ENCODE data around the gene TLR4.
A peak's percentile ranks its signal among the peaks of the same experiment; 100 is the strongest.

The TLR4 gene

DNA sequence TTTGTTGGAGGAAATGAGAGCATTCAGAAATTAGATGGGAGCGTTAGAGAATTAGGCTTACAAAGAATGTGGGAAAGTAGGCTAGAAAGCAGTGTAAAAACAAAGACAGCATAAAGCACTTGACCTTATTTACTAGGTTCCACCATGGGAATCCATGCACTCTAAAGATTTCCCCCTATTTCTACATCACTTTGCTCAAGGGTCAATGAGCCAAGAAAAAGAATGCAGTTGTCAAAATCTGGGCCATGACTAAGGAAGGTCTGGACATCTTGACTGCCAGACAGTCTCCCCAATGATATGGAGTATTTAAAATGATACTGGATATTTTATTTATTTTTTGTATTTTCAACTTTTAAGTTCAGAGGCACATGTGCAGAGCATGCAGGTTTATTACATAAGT is 3.4 kb downstream of the TLR4 start:
- no peak overlapping the region for H3K4me3 ChIP-seq (ENCODE audit: severe bottlenecking)
- no peak overlapping the region for H3K27ac ChIP-seq (ENCODE audit: poor library complexity, severe bottlenecking)
- no peaks in the 10 kb centered on the region for H3K27me3 ChIP-seq (ENCODE audit: insufficient read depth, poor library complexity, severe bottlenecking)
- no peaks in the 10 kb centered on the region for H3K9me3 ChIP-seq (ENCODE audit: severe bottlenecking)
- H3K4me1 ChIP-seq (ENCODE audit: insufficient read depth, poor library complexity, severe bottlenecking), result peaks cover 18% of the 10 kb centered on the region
- DNase-seq (ENCODE audit: low spot score) (no peak), ATAC-seq (ENCODE audit: low read depth) (no peak)
- TF ChIP-seq, protein P1, sequence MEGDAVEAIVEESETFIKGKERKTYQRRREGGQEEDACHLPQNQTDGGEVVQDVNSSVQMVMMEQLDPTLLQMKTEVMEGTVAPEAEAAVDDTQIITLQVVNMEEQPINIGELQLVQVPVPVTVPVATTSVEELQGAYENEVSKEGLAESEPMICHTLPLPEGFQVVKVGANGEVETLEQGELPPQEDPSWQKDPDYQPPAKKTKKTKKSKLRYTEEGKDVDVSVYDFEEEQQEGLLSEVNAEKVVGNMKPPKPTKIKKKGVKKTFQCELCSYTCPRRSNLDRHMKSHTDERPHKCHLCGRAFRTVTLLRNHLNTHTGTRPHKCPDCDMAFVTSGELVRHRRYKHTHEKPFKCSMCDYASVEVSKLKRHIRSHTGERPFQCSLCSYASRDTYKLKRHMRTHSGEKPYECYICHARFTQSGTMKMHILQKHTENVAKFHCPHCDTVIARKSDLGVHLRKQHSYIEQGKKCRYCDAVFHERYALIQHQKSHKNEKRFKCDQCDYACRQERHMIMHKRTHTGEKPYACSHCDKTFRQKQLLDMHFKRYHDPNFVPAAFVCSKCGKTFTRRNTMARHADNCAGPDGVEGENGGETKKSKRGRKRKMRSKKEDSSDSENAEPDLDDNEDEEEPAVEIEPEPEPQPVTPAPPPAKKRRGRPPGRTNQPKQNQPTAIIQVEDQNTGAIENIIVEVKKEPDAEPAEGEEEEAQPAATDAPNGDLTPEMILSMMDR (IDR thresholded peaks at IDR 0.05; ENCODE audit: poor library complexity, severe bottlenecking), result no peak
- no peaks in the 10 kb centered on the region for H3K36me3 ChIP-seq (ENCODE audit: low read depth)

DNA sequence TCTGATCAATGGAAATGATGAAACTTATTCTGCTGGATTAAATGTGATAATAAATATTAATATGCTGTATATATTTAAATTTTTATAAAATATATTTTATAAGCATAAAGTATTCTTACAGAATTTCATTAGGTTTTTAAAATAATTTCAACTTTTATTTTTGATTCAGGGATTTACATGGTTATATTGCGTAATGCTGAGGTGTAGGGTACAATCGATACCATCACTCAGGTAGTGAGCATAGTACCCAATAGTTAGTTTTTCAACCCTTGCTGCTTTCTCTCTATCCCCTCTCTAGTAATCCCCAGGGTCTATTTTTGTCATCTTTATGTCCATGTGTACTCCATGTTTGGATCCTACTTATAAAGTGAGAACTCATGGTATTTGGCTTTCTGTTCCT is 5.7 kb downstream of the TLR4 start:
- DNase-seq (ENCODE audit: low spot score) (no peak), ATAC-seq (ENCODE audit: low read depth) (no peak)
- Histone ChIP-seq H3K9me3 (ENCODE audit: severe bottlenecking) (no peaks in the 10 kb centered on the region), H3K27ac (ENCODE audit: poor library complexity, severe bottlenecking) (no peak overlapping the region), H3K27me3 (ENCODE audit: insufficient read depth, poor library complexity, severe bottlenecking) (no peaks in the 10 kb centered on the region), H3K36me3 (ENCODE audit: low read depth) (no peaks in the 10 kb centered on the region), H3K4me1 (ENCODE audit: insufficient read depth, poor library complexity, severe bottlenecking) (no peaks in the 10 kb centered on the region), H3K4me3 (ENCODE audit: severe bottlenecking) (no peak overlapping the region)
- TF ChIP-seq, protein P1 (IDR thresholded peaks at IDR 0.05; ENCODE audit: poor library complexity, severe bottlenecking), result no peak

DNA sequence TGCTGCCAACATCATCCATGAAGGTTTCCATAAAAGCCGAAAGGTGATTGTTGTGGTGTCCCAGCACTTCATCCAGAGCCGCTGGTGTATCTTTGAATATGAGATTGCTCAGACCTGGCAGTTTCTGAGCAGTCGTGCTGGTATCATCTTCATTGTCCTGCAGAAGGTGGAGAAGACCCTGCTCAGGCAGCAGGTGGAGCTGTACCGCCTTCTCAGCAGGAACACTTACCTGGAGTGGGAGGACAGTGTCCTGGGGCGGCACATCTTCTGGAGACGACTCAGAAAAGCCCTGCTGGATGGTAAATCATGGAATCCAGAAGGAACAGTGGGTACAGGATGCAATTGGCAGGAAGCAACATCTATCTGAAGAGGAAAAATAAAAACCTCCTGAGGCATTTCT is 10.1 kb downstream of the TLR4 start:
- no peak for ATAC-seq (ENCODE audit: low read depth)
- H3K36me3 ChIP-seq (ENCODE audit: low read depth), result no peaks in the 10 kb centered on the region
- no peaks in the 10 kb centered on the region for H3K4me1 ChIP-seq (ENCODE audit: insufficient read depth, poor library complexity, severe bottlenecking)
- H3K27ac ChIP-seq (ENCODE audit: poor library complexity, severe bottlenecking), result no peak overlapping the region
- no peaks in the 10 kb centered on the region for H3K9me3 ChIP-seq (ENCODE audit: severe bottlenecking)
- H3K27me3 ChIP-seq (ENCODE audit: insufficient read depth, poor library complexity, severe bottlenecking), result no peaks in the 10 kb centered on the region
- no peak for DNase-seq (ENCODE audit: low spot score)
- TF ChIP-seq, protein P1 (IDR thresholded peaks at IDR 0.05; ENCODE audit: poor library complexity, severe bottlenecking), result peak; percentile 7
- no peak overlapping the region for H3K4me3 ChIP-seq (ENCODE audit: severe bottlenecking)

DNA sequence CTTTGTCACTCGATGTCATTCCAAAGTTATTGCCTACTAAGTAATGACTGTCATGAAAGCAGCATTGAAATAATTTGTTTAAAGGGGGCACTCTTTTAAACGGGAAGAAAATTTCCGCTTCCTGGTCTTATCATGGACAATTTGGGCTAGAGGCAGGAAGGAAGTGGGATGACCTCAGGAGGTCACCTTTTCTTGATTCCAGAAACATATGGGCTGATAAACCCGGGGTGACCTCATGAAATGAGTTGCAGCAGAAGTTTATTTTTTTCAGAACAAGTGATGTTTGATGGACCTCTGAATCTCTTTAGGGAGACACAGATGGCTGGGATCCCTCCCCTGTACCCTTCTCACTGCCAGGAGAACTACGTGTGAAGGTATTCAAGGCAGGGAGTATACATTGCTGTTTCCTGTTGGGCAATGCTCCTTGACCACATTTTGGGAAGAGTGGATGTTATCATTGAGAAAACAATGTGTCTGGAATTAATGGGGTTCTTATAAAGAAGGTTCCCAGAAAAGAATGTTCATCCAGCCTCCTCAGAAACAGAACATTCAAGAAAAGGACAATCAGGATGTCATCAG is 11.3 kb downstream of the TLR4 start:
- Histone ChIP-seq H3K36me3 (ENCODE audit: low read depth) (no peaks in the 10 kb centered on the region), H3K27me3 (ENCODE audit: insufficient read depth, poor library complexity, severe bottlenecking) (no peaks in the 10 kb centered on the region), H3K9me3 (ENCODE audit: severe bottlenecking) (no peaks in the 10 kb centered on the region), H3K4me3 (ENCODE audit: severe bottlenecking) (no peak overlapping the region), H3K4me1 (ENCODE audit: insufficient read depth, poor library complexity, severe bottlenecking) (no peaks in the 10 kb centered on the region), H3K27ac (ENCODE audit: poor library complexity, severe bottlenecking) (no peak overlapping the region)
- TF ChIP-seq, protein P1 (IDR thresholded peaks at IDR 0.05; ENCODE audit: poor library complexity, severe bottlenecking), result no peak
- no peak for ATAC-seq (ENCODE audit: low read depth)
- DNase-seq (ENCODE audit: low spot score), result no peak

DNA sequence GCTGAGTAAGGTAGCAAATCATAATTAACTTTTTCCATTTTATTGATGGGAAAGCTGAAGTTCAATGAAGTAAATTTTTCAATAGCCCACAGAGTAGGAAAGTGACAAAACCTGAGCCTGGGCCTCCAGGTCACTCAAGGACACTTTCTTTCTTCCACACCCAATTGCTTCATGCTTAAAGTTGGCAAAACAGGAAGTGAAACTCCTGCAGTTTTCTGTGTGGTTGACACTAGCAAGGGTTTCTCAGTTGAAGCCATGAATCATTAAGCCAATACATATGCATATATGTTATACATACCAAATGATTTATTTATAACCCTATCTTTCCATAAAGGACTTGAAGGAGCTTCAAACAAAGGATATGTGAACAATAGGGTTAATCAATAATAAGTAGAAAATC is 13.9 kb downstream of the TLR4 start:
- Histone ChIP-seq H3K9me3 (ENCODE audit: severe bottlenecking) (no peaks in the 10 kb centered on the region), H3K27me3 (ENCODE audit: insufficient read depth, poor library complexity, severe bottlenecking) (no peaks in the 10 kb centered on the region), H3K4me3 (ENCODE audit: severe bottlenecking) (no peak overlapping the region), H3K4me1 (ENCODE audit: insufficient read depth, poor library complexity, severe bottlenecking) (no peaks in the 10 kb centered on the region), H3K36me3 (ENCODE audit: low read depth) (no peaks in the 10 kb centered on the region), H3K27ac (ENCODE audit: poor library complexity, severe bottlenecking) (no peak overlapping the region)
- TF ChIP-seq, protein P1 (IDR thresholded peaks at IDR 0.05; ENCODE audit: poor library complexity, severe bottlenecking), result no peak
- ATAC-seq (ENCODE audit: low read depth), result 0 out of 3 replicates have a peak, but pooled peaks have one; percentile 31
- no peak for DNase-seq (ENCODE audit: low spot score)

Measured in RWPE2 (cell line).